Tongue (tissue), 2 donors: ENCODE results near the gene ZFYVE28. TPM values are rescaled to one million over a fixed set of nuclear protein-coding genes. Genes with fewer than 3 reads are reported as not detected.

Source experiments
- DNase-seq: peaks from one replicate; pipeline ENCODE4 v3.0.0-alpha.2; 2015
- total RNA-seq: library from RNA; depleted of rRNA; stranded (reverse); fragments of >200 nt; gene quantifications from one replicate; pipeline ENCODE4 v1.2.3, GENCODE V29; 2014

The ZFYVE28 gene
- total RNA-seq, 1 donor from 2014 or later, result 10.1 TPM

- DNase-seq, result no peak
Measured at GRCh38 chr4:2270341-2271165, 147.9 kb downstream of the ZFYVE28 start.

DNA sequence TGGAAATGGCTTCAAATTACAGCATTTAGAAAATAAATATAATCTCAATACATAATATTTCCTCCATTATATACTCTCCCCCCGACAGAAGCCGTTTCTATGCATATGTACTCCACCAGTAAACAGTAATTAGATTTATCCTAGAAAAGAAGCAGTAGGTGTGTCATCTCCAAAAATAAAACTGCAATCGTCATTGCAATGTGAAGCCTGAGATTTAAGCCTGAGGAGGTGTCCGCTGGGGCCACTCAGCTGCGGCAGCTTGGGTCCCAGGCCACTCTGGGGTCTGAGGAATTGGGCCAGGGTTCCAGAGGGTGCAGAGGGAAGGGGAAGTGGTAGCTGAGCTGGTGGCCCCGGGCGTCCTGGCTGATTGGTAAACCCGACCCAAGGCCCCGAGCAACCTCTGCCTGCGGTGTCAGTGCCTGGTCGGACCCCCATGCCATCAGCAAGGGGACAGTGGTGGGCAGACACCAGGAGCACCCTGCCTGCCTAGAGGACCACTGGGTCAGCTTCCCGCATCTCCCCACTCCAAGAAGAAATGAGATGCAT, 148.8 kb downstream of the ZFYVE28 start:
- peak; percentile 39 for DNase-seq

DNA sequence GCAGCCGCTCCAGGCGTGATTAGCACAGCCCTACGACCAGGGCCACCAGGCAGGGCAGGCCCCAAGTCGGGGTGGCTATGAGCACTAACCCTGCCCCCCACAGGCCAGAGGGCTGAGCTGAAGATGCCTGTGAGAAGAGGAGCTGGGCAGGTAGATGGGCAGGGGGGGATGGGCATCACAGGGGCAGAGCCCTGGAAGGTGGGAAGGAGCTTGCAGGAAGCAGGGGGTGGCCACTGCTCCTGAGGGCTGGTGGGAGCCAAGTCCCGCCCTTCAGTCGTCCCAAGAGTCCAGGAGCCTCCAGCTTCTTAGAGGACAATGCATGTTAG, 149.3 kb downstream of the ZFYVE28 start:
- no peak for DNase-seq

GRCh38 chr4:2268357-2269205, 149.9 kb downstream of the ZFYVE28 start:
- DNase-seq, result no peak

- DNase-seq, result no peak
Measured at GRCh38 chr4:2267841-2268240, 150.6 kb downstream of the ZFYVE28 start.

- no peak for DNase-seq
Measured at GRCh38 chr4:2267320-2267811, 151.1 kb downstream of the ZFYVE28 start.

DNA sequence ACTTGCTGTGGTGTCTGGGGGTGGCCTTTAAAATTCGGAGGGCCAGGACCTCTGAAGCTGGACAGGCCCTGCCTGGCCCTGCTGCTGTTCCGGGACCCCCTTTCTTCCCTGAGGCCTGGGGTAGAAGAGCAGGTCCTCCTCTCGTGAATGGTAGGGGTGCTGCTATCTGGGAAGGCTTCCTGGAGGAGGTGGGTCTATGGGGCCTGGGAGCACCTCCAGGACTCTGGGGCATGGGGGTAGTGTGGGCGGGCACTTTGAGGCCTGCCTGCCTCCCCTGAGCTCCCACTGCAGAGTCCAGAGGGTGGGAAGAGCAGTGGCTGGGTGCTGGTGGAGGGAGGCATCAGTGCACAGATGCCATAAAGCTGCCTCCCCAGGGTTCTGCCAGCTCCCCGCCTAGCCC, 151.6 kb downstream of the ZFYVE28 start:
- no peak for DNase-seq

DNA sequence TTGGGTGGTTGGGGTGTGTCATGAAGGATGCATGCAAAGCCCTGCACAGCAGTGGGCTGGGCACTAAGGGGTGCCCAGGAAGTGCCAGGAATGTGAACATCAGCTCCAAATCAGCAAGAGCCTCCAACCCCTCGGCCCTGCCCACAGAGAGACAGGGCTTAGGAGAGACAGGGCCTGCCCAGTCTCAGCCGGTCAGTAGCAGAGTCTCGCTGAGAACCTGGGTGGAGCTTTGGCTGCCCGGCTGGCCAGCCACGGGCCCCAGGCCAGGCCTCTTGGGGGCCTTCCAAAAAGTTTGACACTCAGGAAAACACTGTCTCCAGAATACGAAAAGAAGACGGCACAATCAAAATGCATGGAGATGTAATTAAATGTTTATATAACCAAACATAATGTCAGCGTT, 152.3 kb downstream of the ZFYVE28 start:
- DNase-seq, result peak; percentile 67

DNA sequence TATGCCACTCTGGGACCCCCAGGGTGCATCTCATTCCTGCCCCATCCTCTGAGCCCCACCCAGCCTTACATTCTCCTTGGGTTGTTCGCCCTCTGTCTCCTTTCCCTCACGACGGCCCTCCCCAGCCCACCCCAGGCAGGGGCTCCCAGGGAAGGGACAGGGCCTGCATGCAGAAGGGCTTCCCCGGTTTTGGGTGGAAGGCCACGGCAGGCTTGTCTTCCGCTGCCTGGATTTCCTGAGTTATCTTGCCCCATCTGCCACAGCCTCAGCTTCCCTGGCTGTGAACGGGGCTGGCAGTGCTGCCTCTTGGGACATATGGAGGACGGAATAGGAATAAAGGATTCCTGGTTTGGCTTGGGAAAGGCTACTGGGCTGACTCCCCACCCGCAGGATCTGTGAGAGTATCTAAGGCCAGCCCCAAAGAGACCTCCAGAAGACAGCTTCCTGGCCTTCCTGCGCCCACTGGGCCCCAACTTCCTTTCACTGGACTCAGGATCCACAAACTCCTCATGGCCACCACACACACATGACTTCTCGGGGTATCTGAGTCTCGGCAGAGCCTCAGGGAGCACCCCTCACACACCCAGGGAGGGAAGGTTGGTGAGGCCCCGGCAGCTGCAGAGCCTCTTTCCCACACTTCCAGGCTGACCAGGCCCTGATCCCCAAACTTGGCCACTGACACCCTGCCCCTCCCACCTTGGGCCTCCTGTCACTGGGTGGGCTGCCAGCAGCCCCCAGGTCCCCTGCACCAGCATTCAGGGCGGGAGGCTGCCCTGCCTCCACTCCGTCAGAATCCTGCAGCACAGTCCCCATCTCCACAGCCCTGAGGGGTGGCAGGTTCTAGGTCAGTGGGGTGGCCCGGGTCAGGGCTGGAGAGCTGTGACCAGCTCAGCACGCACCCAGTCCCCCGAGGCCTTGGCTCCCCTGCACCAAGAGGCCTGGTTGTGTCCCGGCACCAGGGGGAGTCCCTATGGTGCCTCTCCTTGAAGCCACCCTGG, 153.0 kb downstream of the ZFYVE28 start:
- DNase-seq, result no peak

DNA sequence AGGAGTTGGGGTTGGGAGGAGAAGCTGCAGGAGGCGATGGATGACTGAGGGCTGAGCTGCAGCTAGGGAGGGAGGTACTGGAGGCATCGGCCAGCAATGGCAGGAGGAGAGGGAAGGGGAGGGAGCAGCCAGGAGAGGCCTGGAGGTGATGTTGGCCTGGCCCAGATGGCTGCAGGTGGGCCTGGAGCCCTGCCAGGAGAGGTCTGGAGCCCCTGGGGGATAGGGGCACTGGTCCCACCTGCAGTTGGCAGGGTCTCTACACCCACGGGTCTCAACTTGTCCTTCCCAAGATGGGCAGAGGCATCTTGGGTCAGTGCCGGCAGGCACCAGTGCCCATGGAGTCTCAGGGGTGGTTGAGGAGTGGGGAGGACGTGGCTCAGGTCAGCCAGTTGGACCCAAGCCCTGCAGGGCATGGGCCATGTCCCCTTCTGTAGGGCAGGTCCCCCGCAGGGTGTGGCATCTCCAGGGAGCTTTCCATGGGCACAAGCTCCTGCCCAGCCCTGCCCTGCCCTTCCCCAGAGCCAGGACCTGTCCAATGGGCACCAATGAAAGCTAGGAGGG, 153.9 kb downstream of the ZFYVE28 start:
- no peak for DNase-seq

DNA sequence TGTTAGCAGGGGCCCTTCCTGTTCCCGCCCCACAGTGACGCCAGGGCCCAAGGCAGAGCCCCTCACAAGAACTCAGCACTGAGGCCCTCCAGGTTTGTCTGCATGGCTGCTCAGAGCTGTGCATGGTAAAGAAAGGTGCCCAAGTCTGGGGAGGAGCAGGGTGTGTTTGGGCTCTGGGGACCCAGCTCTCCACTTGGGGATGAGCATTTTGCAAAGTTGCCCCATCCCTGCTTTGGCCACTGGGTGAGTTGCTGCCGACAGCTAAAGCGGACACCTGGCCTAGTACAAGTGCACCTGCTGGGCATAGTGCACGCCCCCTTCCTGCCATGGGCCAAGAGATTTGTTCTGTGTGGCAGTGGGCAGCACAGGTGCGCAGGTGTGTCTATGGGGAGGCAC, 154.5 kb downstream of the ZFYVE28 start:
- no peak for DNase-seq

DNA sequence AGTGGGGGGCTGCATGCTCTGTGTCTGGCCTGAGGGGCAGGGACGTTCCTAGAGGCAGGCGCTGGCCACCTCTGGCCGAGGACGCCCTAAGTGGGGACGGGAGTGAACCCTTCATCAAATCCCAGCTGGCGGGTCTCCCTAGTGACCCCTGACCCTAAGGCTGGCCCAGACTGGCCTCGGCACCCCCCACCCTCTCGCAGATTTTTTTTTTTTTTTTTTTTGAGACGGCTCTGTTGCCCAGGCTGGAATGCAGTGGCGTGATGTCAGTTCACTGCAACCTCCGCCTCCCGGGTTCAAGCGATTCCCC, 155.5 kb downstream of the ZFYVE28 start:
- no peak for DNase-seq

- peak; percentile 100 for DNase-seq
Measured at GRCh38 chr4:2262145-2262943, 156.1 kb downstream of the ZFYVE28 start.

DNA sequence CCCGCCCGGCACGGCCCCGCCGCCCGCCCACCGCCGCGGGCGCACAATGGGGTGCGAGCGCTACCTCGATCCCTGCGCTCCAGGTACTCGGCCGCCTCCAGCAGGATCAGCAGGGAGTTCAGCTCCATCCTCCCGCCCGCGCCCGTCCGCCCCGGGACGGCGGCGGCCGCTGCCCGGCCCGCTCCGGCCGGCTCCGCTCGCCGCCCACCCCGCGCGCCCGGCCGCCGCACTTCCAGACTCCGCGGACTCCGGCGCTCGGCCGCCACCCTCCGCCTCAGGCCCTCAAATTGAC, 156.6 kb downstream of the ZFYVE28 start, which contains the start of gene MXD4:
MXD4 (minus strand) TSS at position 257 of the 292 bp plus-strand sequence; CDS start at position 128, 129 bp downstream.
- no peak for DNase-seq

GRCh38 chr4:2261110-2261852, 157.2 kb downstream of the ZFYVE28 start:
- DNase-seq, result peak; percentile 66

DNA sequence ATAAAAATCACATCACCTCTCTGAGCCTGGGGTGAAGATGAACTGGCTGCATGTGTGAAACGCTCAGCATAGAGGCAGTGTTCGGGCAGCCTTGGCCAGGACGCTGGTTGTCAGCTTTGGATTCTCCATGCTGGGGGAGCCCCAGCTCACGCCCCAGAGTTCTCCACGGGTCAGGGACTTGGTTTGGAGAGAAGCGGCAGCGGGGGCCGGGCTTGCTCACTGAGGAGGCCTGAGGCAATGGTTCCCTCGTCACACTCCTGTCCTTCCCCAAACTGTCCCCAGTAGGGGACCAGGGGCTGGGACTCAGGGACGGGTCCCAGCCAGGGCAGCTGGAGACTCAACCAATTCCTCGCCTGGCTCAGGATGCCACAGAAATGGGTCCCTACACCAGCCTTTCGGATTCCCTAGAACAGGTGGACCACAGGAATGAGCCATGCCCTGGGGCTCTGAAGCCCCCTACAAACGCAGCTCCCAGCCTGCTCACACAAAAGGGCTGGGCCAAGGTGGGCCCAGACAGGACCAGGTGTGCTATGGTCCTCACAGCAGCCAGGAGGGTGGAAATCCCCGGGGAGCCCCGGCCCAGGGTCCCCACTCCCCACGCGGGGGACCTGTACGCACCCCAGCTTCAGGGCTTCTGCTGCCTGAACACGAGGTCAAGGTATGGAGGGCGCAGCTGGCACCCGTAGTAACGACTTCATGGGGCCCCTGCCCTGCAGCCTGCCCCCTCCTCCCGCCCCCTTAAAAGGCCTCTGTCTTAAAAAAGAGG, 157.9 kb downstream of the ZFYVE28 start:
- DNase-seq, result no peak

GRCh38 chr4:2259541-2260343, 158.7 kb downstream of the ZFYVE28 start:
- DNase-seq, result no peak

DNA sequence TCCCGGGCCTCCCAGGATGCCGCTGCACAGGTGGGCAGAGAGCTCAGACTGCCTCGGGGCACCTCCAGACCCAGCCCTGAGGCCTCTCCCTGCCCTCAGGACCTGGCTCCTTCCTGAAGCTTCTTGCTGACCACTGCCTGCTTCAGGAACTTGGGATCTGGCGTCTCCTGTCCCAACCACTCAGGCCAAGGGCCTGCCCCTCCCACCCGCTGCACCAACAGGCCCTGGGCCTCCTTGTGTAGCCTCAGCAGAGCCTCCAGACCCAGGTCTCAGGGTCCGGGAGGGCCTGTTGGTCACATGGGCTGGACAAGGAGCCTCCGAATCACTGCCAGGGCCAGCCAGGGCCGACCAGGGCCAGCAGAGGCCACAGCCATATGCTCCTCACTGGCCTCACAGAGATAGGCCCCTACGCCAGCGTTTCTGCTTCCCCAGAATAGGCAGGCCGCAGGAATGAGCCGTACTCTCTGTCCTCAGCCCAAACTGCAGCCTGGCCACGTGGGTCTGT, 159.4 kb downstream of the ZFYVE28 start:
- no peak for DNase-seq
